Naive thymus-derived CD4-positive, alpha-beta T cell (primary cell): ENCODE data around the gene ATP9B. TPM values are rescaled to one million over a fixed set of nuclear protein-coding genes. Genes with fewer than 3 reads are reported as not detected.

ENCODE experiments used
- ATAC-seq: fragments of 150-1000 bp; cut with Tn5 transposase; 2 replicates; pipeline ENCODE4 v1.10.0; 2021; ENCODE audit warnings: mild to moderate bottlenecking, moderate library complexity
- CTCF ChIA-PET: fragments of 350-600 bp; sonication (Branson Sonifier 250); formaldehyde crosslinking; loops from one replicate; lab custom pipeline; 2021; ENCODE audit warnings: antibody characterized with exemption; lab: Charles Lee
- POLR2A ChIA-PET: fragments of 350-600 bp; sonication (Branson Sonifier 250); formaldehyde crosslinking; loops from one replicate; lab custom pipeline; 2021; ENCODE audit warnings: antibody characterized with exemption, inconsistent platforms; lab: Charles Lee
- DNase-seq, 9 donors: peaks; one replicate each; pipeline versions ENCODE4 v3.0.0 to v3.0.0-alpha.2; 2020 to 2022; ENCODE audit warnings: mixed read lengths in 1 of 9
- H3K27ac ChIP-seq: one replicate; pipeline ENCODE4 v1.7.0; 2013; ENCODE audit warnings: mild to moderate bottlenecking, low read depth, low read length, moderate library complexity
- H3K27me3 ChIP-seq, 2 donors: one replicate each; pipeline ENCODE4 v1.7.0; 2013; ENCODE audit warnings: low read length in 2 of 2, mild to moderate bottlenecking in 2 of 2, moderate library complexity in 2 of 2; ENCODE audit not compliant: control insufficient read depth in 2 of 2, insufficient read depth in 2 of 2
- H3K36me3 ChIP-seq, 3 experiments: 1 replicate in 2 of 3; 2 replicates in 1 of 3; pipeline ENCODE4 v1.7.0; 2013; ENCODE audit warnings: low read length in 3 of 3, mild to moderate bottlenecking in 3 of 3, moderate library complexity in 1 of 3; ENCODE audit not compliant: insufficient read depth in 3 of 3, control insufficient read depth in 2 of 3
- H3K4me1 ChIP-seq, 2 donors: one replicate each; pipeline ENCODE4 v1.7.0; 2013; ENCODE audit warnings: low read length in 2 of 2, mild to moderate bottlenecking in 2 of 2, moderate library complexity in 1 of 2; ENCODE audit not compliant: control insufficient read depth in 2 of 2, insufficient read depth in 2 of 2
- H3K4me3 ChIP-seq: 2 replicates; pipeline ENCODE4 v1.7.0; 2013; ENCODE audit warnings: mild to moderate bottlenecking, low read length
- H3K9me3 ChIP-seq, 3 experiments: 1 replicate in 2 of 3; 2 replicates in 1 of 3; pipeline ENCODE4 v1.7.0; 2013; ENCODE audit warnings: low read length in 3 of 3; ENCODE audit not compliant: control insufficient read depth in 2 of 3
- H3K27ac Mint-ChIP-seq, 9 donors: one replicate each; pipeline ENCODE4 v1.8.0; 2020 to 2022; ENCODE audit warnings: mixed read lengths in 9 of 9, mild to moderate bottlenecking in 8 of 9, moderate library complexity in 5 of 9, inconsistent platforms in 2 of 9
- H3K27me3 Mint-ChIP-seq, 5 donors: one replicate each; pipeline ENCODE4 v1.8.0; 2021 to 2022; ENCODE audit warnings: mixed read lengths in 5 of 5, mild to moderate bottlenecking in 1 of 5
- H3K36me3 Mint-ChIP-seq, 5 donors: one replicate each; pipeline ENCODE4 v1.8.0; 2020 to 2022; ENCODE audit warnings: mixed read lengths in 5 of 5, mild to moderate bottlenecking in 3 of 5, inconsistent platforms in 1 of 5
- H3K4me1 Mint-ChIP-seq, 7 donors: one replicate each; pipeline ENCODE4 v1.8.0; 2020 to 2022; ENCODE audit warnings: mixed read lengths in 7 of 7, mild to moderate bottlenecking in 3 of 7, inconsistent platforms in 1 of 7
- H3K4me3 Mint-ChIP-seq, 10 donors: one replicate each; pipeline ENCODE4 v1.8.0; 2020 to 2022; ENCODE audit warnings: mild to moderate bottlenecking in 10 of 10, mixed read lengths in 10 of 10, moderate library complexity in 6 of 10, inconsistent platforms in 2 of 10
- H3K9me3 Mint-ChIP-seq, 11 donors: one replicate each; pipeline ENCODE4 v1.8.0; 2020 to 2022; ENCODE audit warnings: mixed read lengths in 11 of 11, mild to moderate bottlenecking in 4 of 11, inconsistent platforms in 1 of 11, moderate library complexity in 1 of 11
- intact Hi-C, 2 donors: fragments of 100-400 bp; cut with micrococcal nuclease; formaldehyde crosslinking; loops; one replicate each; pipeline ENCODE4 v1.15.1; 2023
- polyA plus RNA-seq, 2 donors: library from polyadenylated mRNA; unstranded; fragments of 300-500 nt; fragmentation: Illumina TruSeq; gene quantifications; one replicate each; pipeline ENCODE4 v1.2.3, GENCODE V29; 2021
- total RNA-seq, 6 experiments: library from RNA in 5 of 6; stranded (reverse) in 5 of 6; gene quantifications; 1 replicate in 5 of 6; 2 replicates in 1 of 6; pipeline ENCODE4 v1.2.3 and lab custom pipeline; 2021 to 2026

ATP9B gene
- total and polyA plus RNA-seq, 7 experiments from 2014 or later: 21.3 to 90.5 (median 79.4) TPM

DNA sequence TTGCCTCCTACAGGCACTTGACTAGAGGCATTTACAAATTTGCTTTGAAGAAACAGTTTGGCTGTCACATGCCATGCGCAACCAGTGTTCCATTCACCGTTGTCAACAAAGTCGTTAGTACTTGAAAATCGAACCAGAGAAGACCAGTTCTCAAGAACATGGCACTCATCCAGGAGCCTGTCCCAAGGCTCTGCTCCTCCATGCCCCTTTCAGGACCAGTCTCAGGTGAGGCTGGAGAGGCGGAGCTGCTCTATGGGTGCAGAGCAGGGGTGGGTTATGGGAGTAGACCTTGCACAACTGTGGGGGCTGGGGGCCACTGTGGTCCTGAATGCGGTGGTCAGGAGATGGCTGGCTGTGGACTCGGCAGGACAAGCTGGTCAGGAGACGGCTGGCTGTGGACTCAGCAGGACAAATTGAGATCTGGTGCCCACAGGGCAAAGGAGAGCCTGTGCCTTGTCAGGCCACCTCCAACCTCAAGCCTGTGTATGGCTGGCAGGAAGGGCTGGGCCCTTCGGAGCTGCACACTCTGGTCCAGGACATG is 12.3 kb upstream of the ATP9B start:
- Histone ChIP-seq H3K36me3 (no peaks in the 10 kb centered on the region), H3K27me3 (no peaks in the 10 kb centered on the region), H3K4me3 (no peak overlapping the region), H3K27ac (no peak overlapping the region), H3K4me1 (no peaks in the 10 kb centered on the region), H3K9me3 (no peaks in the 10 kb centered on the region)
- no peak overlapping the region for H3K4me3 Mint-ChIP-seq
- peaks cover 0 to 17% (median 9%) of the 10 kb centered on the region in 5 donors for H3K27me3 Mint-ChIP-seq
- H3K9me3 Mint-ChIP-seq: no peaks in the 10 kb centered on the region
- CTCF ChIA-PET: interaction anchor here (1.0 kb wide), 1 partner anchor 12 kb away, joined by 3 read pairs; no protein-coding TSS in a partner anchor
- intact Hi-C loops: no loop called here
- POLR2A ChIA-PET: no interaction called here
- H3K27ac Mint-ChIP-seq: no peak overlapping the region
- H3K36me3 Mint-ChIP-seq: no peaks in the 10 kb centered on the region
- no peak for DNase-seq
- no peak for ATAC-seq
- peaks cover 0 to 3% (median 0%) of the 10 kb centered on the region in 7 donors for H3K4me1 Mint-ChIP-seq

- POLR2A ChIA-PET: no interaction called here
- Mint-ChIP-seq H3K27ac (no peak overlapping the region), H3K36me3 (no peaks in the 10 kb centered on the region)
These were observed 11.2 kb upstream of the ATP9B start for GRCh38 chr18:79058007-79058406.

GRCh38 chr18:79062806-79063205 is 6.4 kb upstream of the ATP9B start:
- POLR2A ChIA-PET: no interaction called here
- Histone ChIP-seq H3K4me1 (peaks cover 0 to 2% of the 10 kb centered on the region in 2 donors), H3K27ac (no peak overlapping the region), H3K9me3 (no peaks in the 10 kb centered on the region), H3K4me3 (no peak overlapping the region), H3K36me3 (no peaks in the 10 kb centered on the region), H3K27me3 (no peaks in the 10 kb centered on the region)
- ATAC-seq (no peak), DNase-seq (no peak)
- Mint-ChIP-seq H3K4me1 (peaks cover 5 to 23% (median 18%) of the 10 kb centered on the region in 7 donors), H3K4me3 (no peak overlapping the region), H3K9me3 (peaks cover 0 to 22% (median 0%) of the 10 kb centered on the region in 11 donors), H3K27ac (no peak overlapping the region), H3K36me3 (peaks cover 6 to 23% (median 9%) of the 10 kb centered on the region in 5 donors), H3K27me3 (peaks cover 5 to 23% (median 11%) of the 10 kb centered on the region in 5 donors)
- intact Hi-C loops: no loop called here
- CTCF ChIA-PET: no interaction called here

More at GRCh38 chr18:79058007-79058406, 11.2 kb upstream of the ATP9B start:
- intact Hi-C loops: no loop called here
- Histone ChIP-seq H3K27me3 (no peaks in the 10 kb centered on the region), H3K4me1 (no peaks in the 10 kb centered on the region), H3K36me3 (no peaks in the 10 kb centered on the region), H3K9me3 (no peaks in the 10 kb centered on the region), H3K27ac (no peak overlapping the region), H3K4me3 (no peak overlapping the region)
- CTCF ChIA-PET: no interaction called here
- Mint-ChIP-seq H3K4me1 (peaks cover 0 to 3% (median 0%) of the 10 kb centered on the region in 7 donors), H3K27me3 (peaks cover 0 to 12% (median 4%) of the 10 kb centered on the region in 5 donors), H3K9me3 (no peaks in the 10 kb centered on the region), H3K4me3 (no peak overlapping the region)
- no peak for ATAC-seq
- no peak for DNase-seq

- intact Hi-C loops: no loop called here
- ChIA-PET CTCF (no interaction called here), POLR2A (no interaction called here)
- no peaks in the 10 kb centered on the region for H3K27me3 ChIP-seq
- Mint-ChIP-seq H3K9me3 (peaks cover 0 to 22% (median 3%) of the 10 kb centered on the region in 11 donors), H3K4me3 (no peak overlapping the region), H3K27ac (no peak overlapping the region), H3K27me3 (peaks cover 5 to 23% (median 11%) of the 10 kb centered on the region in 5 donors), H3K36me3 (peaks cover 6 to 23% (median 9%) of the 10 kb centered on the region in 5 donors), H3K4me1 (peaks cover 10 to 29% (median 21%) of the 10 kb centered on the region in 7 donors)
- no peak for ATAC-seq
- no peak for DNase-seq
- no peaks in the 10 kb centered on the region for H3K36me3 ChIP-seq
- peaks cover 0 to 8% of the 10 kb centered on the region in 2 donors for H3K4me1 ChIP-seq
- no peak overlapping the region for H3K27ac ChIP-seq
- no peaks in the 10 kb centered on the region for H3K9me3 ChIP-seq
- H3K4me3 ChIP-seq: no peak overlapping the region
These were observed 5.0 kb upstream of the ATP9B start for GRCh38 chr18:79064228-79064627.

DNA sequence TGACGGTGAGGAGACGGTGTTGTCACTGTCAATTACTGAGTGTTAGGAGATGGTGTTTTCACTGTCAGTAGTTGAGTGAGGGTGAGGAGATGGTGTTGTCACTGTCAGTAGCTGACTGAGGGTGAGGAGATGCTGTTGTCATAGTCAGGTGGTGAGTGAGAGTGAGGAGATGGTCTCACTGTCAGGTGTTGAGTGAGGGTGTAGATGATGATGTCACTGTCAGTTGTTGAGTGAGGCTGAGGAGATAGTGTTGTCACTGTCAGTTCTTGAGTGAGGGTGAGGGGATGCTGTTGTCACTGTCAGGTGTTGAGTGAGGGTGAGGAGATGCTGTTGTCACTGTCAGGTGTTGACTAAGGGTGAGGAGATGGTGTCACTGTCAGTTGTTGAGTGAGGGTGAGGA is 3.4 kb upstream of the ATP9B start:
- CTCF ChIA-PET: no interaction called here
- no peak overlapping the region for H3K4me3 ChIP-seq
- no peak for DNase-seq

GRCh38 chr18:79067611-79068010 is 1.6 kb upstream of the ATP9B start:
- H3K27ac ChIP-seq: peak overlapping the region; percentile 98
- H3K4me3 Mint-ChIP-seq: peak overlapping the region; percentile 9 to 98 (median 94)
- no peak overlapping the region for H3K4me3 ChIP-seq
- peak overlapping the region; percentile 98 to 100 (median 99) for H3K27ac Mint-ChIP-seq
- no peaks in the 10 kb centered on the region for H3K36me3 ChIP-seq
- intact Hi-C loops: loop anchor here (2.0 to 5.0 kb wide), 9 partner anchors 90 to 1040 kb away; partner anchors contain the start of genes SLC66A2 (in 2 of the 2), ADNP2 (in 1 of the 2) and TXNL4A (in 1 of the 2)
- peaks cover 5 to 21% (median 7%) of the 10 kb centered on the region in 5 donors for H3K27me3 Mint-ChIP-seq
- peaks cover 12 to 28% of the 10 kb centered on the region in 2 donors for H3K4me1 ChIP-seq
- ChIA-PET POLR2A (interaction anchor here (0.7 to 1.1 kb wide), 2 partner anchors 34 to 611 kb away, joined by 3 read pairs; no protein-coding TSS in a partner anchor), CTCF (no interaction called here)
- H3K36me3 Mint-ChIP-seq: peaks cover 9 to 28% (median 14%) of the 10 kb centered on the region in 5 donors
- H3K4me1 Mint-ChIP-seq: peaks cover 23 to 53% (median 41%) of the 10 kb centered on the region in 7 donors
- no peak for ATAC-seq
- H3K27me3 ChIP-seq: no peaks in the 10 kb centered on the region
- peaks cover 0 to 24% (median 3%) of the 10 kb centered on the region in 11 donors for H3K9me3 Mint-ChIP-seq
- no peak for DNase-seq
- no peaks in the 10 kb centered on the region for H3K9me3 ChIP-seq

More for the DNA sequence above, 3.4 kb upstream of the ATP9B start:
- Mint-ChIP-seq H3K4me3 (peak overlapping the region in 3 of 10 donors; percentile 2 to 30 (median 5)), H3K27me3 (peaks cover 5 to 22% (median 11%) of the 10 kb centered on the region in 5 donors), H3K36me3 (peaks cover 6 to 23% (median 9%) of the 10 kb centered on the region in 5 donors), H3K27ac (peak overlapping the region in 8 of 9 donors; percentile 6 to 100 (median 81)), H3K4me1 (peaks cover 15 to 40% (median 28%) of the 10 kb centered on the region in 7 donors), H3K9me3 (peaks cover 0 to 22% (median 3%) of the 10 kb centered on the region in 11 donors)
- no peak overlapping the region for H3K27ac ChIP-seq
- no peaks in the 10 kb centered on the region for H3K9me3 ChIP-seq
- H3K4me1 ChIP-seq: peaks cover 8 to 17% of the 10 kb centered on the region in 2 donors
- no peaks in the 10 kb centered on the region for H3K36me3 ChIP-seq
- ATAC-seq: no peak
- POLR2A ChIA-PET: no interaction called here
- H3K27me3 ChIP-seq: no peaks in the 10 kb centered on the region
- intact Hi-C loops: loop anchor here (5.0 kb wide), 3 partner anchors 91 to 1041 kb away; partner anchors contain the start of gene ADNP2 (in 1 of the 2)
